8988T (cell line): ENCODE measurements around the gene DEPDC5.

Experiments used
- DNase-seq: peaks from one replicate; pipeline ENCODE4 v3.0.0; 2011

DEPDC5 gene

DNA sequence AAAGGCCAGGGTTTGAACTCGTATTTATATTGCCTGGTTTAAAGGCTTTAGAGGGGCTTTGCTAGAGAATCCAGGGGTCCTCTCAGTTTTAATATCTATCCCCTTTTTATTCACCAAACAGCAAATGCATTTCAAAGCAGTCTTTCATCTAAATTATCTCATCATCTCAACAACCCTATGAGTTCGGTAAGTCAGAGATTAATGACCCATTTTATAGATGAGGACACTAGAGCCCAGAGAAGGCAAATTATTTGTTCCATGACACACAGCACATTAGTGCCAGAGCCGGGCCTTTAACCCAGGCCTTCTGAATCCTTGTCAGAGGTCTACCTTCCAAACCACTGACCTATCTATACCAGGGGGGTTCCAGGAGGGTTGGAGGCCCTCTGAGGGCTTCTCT, 173.7 kb downstream of the DEPDC5 start:
- no peak for DNase-seq

DNA sequence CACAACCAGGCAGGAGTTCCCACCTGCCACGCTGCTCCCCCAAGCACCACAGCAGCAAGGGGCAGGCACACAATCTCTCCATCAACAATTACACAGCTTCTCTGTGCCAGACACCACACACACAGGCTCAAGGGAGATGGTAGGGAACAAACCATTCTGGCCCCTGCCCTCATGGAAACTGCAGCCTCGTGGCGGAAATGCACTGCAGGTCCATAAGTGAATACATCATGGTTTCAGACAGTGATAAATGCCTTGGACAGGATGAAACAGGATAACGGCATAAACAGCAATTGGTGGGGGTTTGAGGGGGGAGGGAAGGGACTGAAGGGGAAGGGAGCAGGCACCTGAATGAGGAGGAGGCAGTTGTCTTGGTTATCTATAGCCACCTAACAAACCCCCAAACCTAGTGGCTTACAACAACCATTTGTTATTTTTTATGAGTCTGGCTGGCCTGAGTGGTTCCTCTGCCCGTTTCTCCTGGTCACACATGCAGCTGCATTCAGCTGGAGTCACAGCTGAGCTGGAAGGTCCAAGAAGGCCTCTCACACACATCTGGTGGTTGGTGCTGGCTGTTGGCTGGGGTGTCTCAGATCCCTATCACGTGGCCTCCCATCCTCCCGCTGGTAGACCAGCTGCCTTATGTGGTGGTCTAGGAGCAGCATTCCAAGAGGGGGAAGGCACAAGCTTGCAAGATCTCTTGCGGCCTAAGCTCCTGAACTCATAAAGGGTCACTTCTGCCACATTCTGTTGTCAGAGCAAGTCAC, 175.5 kb downstream of the DEPDC5 start:
- DNase-seq: no peak

DNA sequence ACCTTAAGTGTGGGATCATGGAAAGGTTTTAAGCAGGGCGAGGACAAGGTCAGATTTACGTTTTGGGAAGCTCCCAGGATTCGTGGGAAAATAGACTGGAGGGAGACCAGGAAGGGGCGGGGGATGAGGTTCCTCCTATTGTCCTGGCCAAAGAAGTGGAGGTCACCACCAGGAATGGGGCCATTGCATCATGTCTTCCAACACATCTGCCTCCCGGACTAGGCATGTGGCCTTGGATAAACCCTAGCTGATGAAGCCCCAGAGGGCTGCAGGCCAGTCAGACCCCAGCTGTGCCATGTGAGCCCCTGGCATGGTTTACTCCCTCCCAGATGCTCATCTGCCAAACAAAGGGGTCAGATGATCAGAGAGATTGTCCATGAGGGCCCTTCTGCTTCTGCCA, 179.0 kb downstream of the DEPDC5 start:
- DNase-seq: no peak

DNA sequence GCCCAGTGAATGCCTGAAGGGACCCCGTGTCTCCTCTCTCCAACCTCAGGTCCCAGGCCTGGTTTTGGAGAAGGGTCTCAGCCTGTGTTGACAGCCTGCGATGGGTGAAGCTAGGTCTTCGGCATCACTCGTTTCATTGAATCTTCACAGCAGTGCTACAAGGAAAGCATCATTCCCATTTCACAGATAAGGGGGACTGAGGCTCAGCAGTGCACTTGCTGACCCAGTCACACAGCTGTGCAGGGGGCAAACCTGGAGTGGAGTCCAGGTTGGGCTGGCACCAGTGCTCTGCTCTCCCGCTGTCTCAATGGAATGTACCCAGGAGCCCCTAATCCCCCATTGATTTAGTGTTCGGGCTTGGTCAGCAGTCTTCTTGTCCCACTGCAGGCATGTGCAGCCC, 179.6 kb downstream of the DEPDC5 start:
- DNase-seq: no peak

DNA sequence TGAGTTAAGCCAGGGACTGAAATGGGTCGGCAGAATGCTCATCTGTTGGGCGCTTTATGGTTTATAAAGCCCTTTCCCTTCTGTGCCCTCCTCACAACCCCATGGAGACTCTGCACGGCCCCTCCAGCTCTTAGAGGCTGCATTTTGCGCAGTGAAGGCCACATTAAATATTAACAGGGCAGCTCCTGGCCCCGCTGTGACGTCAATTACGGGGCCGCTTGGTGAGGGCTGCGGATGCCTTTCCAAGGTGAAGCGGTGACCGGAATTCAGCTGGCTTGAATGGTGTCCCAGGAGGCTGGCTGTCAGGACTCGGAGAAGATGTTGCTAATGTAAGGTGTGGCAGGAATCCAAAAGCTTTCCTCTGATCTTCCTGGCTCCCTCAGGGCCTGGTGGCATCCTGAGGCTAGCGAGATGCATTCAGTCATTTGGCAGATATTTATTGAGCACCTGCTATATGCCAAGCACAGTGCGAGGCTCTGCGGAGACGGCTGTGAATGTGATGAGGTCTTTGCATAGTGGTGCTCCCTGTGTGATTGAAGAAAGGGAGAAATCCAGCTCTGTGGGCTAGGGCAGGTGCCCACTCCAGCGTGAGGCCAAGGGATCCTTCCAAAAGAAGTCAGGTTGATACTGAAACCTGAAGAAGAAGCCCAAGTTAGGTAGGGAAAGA, 180.1 kb downstream of the DEPDC5 start:
- no peak for DNase-seq

DNA sequence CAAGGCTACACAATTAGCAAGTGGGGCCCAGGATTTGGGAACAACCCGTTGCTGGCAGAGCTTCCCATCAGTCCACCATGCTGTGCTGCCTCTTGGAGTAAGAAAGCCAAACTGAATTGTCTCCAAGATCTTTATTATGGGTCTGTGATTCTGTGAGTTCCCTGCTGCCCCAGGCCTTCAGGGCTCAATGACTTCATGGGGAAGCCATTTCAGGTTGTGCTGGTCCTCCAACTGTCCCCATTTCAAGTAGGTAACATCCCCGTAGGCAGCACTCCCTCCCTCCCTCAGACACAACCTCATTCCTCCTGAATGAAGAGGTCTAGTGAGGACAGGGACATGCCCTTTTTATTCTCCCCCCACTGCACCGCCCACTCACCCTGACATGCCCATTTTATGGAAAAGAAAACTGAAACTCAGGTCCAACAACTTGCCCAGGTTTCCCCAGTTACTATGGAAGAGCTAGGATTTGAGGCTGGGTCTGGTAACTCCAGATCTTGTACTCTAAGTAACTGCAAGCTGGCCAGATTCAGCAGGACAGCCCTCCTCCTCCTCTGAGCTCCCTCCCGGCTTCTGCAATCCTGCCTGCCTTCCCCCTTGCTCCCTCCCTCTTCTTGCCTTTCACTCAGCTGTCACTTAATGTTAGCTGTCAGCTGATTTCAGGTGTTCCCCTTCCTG, 182.3 kb downstream of the DEPDC5 start:
- no peak for DNase-seq

DNA sequence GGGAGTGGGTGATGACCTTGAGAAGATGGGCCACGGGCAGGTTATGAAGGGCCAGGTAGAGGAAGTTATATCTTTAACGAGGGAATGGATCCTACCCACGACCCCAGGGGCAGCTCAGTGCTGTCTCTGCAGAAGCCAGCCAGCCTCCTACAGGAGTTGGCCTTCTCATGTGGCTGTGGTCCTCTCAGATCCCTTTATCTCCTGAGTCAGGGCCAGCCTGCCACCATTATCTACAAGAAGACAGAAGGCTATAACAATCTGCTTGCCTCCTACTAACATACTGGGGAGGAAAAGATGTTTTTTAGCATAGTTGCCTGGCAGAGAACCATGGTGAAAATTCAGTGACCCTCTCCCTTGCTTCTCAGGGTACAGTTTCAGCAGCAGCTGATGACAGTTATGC, 183.5 kb downstream of the DEPDC5 start:
- DNase-seq: no peak

DNA sequence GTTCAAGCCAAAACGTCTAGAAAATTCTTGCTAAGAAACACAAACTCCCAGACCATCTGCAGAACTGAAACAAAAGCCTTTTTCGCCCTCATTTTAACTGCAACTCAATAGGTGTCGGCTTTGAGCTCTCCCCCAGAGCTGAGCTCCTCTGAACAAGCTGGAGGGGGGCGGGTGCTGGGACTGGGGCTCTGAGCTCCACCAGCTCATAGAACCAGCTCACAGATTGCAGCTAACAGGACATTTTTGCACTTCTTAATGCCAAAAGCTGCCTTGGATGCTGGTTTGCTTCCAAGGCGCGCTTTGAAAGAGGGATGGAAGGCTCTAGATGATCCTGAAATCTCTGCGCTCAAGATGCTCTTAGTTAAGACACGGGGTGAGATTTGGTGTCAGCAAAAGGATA, 184.5 kb downstream of the DEPDC5 start:
- DNase-seq: no peak

DNA sequence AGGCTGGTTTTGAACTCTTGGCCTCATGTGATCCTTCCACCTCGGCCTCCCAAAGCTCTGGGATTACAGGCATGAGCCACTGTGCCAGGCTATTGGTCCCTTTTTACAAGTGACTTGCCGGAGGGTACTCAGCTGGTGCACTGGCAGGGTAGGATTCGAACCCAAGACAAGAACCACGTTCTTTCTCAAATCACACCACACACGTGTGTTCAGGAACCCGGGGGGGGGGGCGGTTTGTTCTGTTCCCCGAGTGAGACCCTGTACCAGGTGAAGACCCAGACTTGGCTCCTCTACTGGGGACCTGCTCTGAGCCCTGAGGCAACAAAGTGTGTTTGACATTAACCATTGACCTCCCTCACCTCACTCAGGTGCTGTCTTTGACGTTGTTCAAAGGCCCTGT, 186.7 kb downstream of the DEPDC5 start:
- no peak for DNase-seq

DNA sequence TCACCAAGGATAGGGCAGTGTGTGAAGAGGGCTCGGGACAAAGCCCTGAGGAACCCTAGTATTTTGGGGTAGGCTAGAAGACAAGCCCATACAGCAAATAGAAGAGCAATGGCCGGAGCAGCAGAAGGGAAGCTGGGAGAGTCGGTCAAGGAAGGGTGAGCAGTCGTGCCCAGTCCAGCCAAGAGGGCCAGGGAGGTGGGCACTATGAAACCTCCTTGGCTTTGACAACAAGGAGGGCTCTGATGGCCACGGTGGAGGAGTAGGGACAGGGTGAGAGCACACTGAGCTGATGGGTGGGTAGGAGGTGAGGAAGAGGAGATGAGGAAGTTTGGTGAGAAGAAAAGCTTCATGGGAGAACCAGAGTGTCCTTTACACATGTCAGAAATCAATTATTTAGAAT, 188.3 kb downstream of the DEPDC5 start:
- DNase-seq: no peak

DNA sequence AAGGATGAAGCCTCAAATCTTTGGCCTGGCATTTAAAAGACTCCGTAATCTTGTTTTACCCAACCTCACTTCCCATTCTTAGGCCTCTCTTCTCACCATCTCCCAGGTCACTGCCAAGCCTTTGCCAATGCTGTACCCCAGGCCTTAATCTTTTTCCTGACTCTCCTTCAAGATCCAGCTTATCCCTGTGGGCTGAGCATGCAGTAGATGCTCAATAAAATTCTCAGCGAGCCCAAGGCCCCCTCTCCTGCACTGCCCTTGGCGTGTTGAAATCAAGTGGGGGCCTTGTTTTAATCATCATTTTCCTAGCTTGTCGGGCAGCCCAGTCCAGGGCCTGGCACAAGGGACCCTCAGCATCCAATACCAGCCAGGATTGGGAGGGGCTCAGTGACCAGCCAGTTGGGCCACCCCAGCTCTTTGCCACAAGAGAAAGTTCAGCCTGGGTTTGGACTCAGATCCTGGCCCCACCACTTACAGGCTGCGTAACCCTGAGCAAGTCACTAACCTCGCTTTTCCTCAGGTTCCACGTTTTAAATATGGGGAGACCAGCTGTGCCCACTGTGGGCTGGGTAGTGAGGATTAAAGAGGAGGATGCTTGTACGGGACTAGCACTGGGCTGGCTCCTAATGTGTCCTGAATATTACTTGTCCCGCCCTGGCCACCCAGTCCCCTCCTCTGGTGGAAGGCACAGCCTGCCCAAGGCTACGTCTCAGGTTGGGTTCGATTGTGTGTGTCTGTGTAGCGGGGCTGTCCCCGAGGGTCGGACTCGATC, 189.6 kb downstream of the DEPDC5 start:
- no peak for DNase-seq

DNA sequence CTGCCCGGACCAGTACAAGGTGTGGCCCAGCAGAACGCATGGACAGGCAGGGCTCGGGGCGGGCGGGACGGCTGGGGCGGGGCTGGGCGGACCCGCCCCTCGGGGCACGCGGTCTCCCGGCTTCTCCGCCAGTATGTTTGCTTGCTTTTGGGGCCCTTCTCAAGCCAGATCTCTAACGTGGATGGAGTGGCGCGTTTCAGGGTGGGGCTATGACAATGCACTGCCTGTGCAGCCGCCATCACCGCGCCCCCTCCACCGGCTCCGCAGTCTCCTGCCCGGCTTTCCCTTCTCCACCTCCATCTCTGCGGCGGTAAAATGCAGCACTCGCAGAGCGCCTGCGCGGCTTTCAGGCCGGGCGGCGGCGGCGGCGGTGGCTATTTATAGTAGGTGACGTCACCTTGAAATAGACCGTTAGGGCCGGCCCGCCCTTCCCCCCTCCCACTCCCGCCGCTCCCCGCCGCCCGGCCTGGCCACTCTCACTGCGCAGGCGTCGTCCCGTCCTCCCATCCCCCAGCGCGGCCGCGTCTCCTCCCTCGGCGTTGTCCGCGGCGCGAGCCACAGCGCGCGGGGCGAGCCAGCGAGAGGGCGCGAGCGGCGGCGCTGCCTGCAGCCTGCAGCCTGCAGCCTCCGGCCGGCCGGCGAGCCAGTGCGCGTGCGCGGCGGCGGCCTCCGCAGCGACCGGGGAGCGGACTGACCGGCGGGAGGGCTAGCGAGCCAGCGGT, 190.3 kb downstream of the DEPDC5 start, which contains the start of gene YWHAH:
TSS of gene YWHAH (plus strand) at position 558 of the 722 bp plus-strand sequence. CDS start 199 bp downstream, outside the sequence.
- peak; percentile 81 for DNase-seq

DNA sequence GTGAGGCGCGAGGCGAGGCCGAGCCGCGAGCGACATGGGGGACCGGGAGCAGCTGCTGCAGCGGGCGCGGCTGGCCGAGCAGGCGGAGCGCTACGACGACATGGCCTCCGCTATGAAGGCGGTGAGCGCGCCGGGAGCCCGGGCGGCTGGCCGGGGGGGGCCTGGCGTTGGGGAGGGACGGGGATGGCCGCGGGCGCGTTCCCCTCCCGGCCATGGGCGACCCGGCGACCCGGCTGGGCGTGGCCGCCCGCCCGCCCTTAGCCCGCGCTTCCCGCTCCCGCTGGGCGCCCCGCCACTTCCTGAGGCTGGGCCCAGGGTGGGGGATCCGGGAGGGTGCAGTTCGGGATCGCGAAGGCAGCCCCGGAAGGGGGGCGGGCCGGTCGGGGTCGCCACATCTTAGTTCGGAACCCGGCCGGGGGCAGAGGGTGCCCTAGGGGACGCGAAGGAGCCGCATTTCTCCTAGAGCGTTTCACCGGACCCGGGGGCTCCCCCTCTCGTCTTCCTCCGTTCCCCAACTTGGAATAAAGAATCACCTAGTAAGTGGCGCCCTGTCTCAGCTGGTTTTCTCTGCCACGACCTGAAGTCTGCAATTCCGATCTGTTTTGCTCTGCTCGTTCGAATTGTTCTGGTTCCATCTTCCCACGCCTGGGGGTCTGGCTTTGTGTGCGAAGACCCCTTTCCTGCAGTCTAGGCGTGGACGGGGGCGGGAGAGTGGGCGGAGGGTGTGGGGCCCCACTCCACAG, 191.1 kb downstream of the DEPDC5 start:
- DNase-seq: no peak

DNA sequence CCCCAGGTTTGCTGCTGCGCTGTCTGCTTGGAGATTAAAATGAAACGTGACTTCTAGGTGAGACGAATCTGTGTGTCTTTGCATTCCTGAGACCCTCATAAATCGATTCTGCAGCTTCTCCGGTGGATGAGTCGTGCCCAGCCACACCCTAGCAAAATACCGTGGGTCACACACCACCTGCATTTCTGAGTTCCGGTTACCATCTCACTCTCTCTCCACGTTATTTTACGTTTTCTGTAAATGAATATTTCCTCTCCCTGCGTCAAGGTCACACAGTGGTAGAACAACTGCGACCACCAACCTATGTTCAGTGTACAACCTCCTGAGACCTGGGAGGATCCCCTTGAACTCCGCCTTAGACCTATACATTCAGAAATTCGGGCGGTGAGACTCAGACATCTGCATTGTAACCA, 191.6 kb downstream of the DEPDC5 start:
- no peak for DNase-seq

DNA sequence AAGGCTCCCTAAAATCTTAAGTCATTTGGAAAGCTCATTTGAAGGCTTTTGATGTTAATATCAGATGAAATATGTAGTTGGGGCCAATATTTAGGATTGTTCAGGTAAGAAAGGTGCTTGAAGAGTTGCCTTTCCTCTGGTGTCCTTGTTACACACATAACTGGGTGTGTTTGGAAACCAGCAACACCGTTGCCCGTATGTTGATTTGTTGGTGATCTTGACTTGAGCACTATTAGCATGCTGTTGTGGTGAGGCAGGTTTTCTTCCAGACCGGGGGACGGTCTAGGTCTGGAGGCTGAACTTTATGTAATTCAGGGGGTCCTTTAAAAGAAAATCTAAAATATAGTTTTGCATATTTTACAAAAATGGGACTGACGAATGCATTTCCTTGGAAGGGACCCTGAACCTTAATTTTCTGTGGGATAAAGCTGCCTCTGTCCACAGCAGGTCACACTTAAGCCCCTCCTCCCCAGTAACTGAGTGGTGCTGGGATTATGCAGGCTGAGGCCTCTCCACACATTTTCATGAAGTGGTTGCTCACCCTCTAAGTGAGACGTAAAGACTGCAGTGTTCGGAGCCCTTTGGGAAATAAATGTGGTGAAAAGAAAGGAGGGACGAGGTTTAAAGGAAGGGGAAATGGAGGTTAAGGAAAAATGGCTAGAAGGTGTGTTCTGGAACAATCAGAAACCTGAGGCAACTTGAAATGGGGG, 192.3 kb downstream of the DEPDC5 start:
- DNase-seq: no peak

DNA sequence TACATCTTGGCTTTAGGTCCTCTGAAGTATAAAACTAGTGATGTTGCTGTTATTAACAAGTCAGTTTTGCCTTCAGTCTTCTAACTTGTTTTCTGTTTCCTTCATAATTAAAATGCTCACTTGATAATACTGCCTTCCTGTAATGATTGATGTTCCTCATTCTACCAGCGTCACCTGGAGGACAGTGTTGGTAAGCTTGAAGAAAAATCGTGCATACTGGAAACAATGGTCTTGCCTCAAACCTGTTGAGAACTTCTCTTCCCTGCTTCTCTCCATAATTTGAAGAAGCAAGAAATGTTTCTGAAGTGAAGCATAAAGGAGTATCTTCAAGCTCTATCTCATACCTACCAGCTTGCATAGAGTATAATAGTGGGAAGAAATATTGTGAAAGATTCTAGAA, 193.5 kb downstream of the DEPDC5 start:
- no peak for DNase-seq

DNA sequence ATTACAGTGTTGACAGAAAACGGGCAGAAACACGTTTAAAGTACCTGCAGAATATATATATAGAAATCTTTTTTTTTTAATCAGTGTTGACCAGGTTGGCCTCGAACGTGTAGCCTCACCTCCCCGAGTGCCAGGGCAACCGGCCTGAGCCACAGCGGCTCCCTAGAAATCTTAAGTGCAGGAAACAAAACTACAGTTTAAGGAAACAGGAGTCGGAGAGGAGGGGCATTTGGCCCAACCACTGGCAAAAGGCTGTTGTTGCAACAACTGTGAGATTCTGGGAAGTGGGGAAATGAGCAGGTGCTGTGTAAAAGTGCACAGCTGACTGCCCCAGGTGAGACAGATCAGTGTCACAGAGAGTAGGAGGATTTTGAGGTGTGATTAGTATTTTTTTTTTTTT, 194.2 kb downstream of the DEPDC5 start:
- DNase-seq: no peak

DNA sequence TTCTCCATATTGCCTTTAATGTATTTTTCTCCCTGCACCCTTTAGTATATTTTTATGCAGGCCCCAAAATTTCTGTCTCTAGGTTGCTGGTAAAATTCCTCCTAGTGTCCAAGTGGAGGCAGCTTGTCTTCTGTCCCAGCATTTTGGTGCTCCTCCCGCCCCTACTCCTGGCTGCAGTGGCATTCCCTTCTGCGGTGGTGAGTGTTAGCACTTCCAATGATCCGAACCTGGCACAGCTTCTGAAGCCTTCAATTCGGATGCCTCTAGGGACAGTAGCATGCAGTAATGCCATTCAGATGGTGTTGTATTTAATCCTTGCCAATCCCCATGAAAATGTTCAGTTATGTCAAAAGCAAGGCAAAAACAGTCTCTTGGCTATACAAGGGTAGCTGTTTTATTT, 196.4 kb downstream of the DEPDC5 start:
- no peak for DNase-seq

DNA sequence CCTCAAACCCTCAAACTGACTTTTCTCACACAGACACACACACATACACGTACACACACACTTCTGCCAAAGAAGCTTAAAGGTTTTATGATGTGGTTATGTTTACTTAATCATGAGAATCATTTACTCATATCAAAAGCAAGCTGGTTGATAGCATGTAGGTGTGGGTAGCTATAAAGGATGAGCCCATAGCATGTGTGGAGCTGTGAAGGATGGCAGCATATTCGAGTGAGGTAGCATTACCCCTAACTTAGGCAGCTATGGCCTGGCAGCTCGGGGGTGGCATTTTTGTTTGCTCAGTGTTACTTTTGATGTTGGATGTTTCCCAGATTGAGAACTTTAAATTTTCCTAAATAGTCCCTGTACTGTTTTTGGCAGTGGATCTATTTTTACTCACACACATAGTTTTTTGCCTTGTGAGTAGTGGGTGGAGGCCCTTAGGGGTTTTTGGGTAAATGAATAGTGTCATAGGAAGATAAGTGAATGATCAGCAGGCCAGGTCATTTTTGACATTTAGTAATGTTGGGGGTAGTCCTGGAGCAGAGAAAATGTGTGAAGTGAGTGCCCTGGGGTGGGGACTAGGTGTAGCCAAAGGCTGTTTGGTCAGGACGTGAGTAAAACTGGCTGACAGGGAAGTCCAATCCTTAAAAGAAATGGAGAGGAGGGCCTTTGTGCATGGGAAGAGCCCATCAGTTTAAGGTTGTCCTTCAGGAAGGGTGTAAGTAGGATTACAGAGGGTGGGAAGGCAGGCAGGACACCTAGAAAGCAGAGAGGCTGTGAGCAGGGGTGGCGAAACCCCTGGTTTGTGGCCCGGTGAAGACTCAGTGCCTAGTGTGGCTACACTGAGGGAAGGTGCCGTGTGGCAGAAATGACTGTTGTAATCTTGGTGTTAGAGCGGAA, 197.6 kb downstream of the DEPDC5 start:
- DNase-seq: no peak

DNA sequence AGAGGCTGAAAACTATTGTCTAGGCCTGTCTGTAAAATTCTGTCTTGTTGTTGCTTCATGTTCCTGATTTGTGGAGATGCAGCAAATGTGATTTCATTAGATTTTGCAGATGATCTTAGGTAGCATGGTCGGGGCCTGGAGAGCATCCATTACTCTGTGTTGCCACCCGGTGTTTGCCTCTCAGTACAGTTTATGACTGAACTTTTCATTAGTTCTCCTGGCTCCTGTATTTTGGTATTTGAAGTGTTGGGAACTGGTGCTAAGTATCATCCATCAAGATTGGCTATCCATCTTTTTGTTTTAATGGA, 198.2 kb downstream of the DEPDC5 start:
- DNase-seq: no peak
